ENCODE measurements around the gene TAF1C.
"Not testable (repeated sequence)": the region's sequence is repeated elsewhere in the genome, so short reads cannot be mapped to it uniquely, and the experiment has no call there.

The TAF1C gene

GRCh38 chr16:84212631-84213030 lies 25.8 kb upstream of the TAF1C start:
- in situ Hi-C loops (cut with MboI; ENCODE audit: low pct_unique_long_range_greater_than_20kb, low sequenced_read_pairs, unreplicated experiment), result no loop called here
- TF ChIP-seq CTCF (IDR thresholded peaks at IDR 0.05; ENCODE audit: extremely low read depth, insufficient read depth, missing control alignments), result no peak

GRCh38 chr16:84212154-84212553 lies 25.3 kb upstream of the TAF1C start:
- no peak for DNase-seq (ENCODE audit: low spot score)
- TF ChIP-seq CTCF (IDR thresholded peaks at IDR 0.05; ENCODE audit: extremely low read depth, insufficient read depth, missing control alignments), result no peak
- in situ Hi-C loops (cut with MboI; ENCODE audit: low pct_unique_long_range_greater_than_20kb, low sequenced_read_pairs, unreplicated experiment), result no loop called here

More at GRCh38 chr16:84212631-84213030, 25.8 kb upstream of the TAF1C start:
- DNase-seq (ENCODE audit: low spot score), result no peak

- in situ Hi-C loops (cut with MboI; ENCODE audit: low pct_unique_long_range_greater_than_20kb, low sequenced_read_pairs, unreplicated experiment), result no loop called here
- DNase-seq (ENCODE audit: low spot score), result no peak
- TF ChIP-seq CTCF (IDR thresholded peaks at IDR 0.05; ENCODE audit: extremely low read depth, insufficient read depth, missing control alignments), result no peak
These were observed 23.1 kb upstream of the TAF1C start for GRCh38 chr16:84209989-84210388.

- in situ Hi-C loops (cut with MboI; ENCODE audit: low pct_unique_long_range_greater_than_20kb, low sequenced_read_pairs, unreplicated experiment), result no loop called here
- DNase-seq (ENCODE audit: low spot score), result no peak
- TF ChIP-seq CTCF (IDR thresholded peaks at IDR 0.05; ENCODE audit: extremely low read depth, insufficient read depth, missing control alignments), result no peak
These were observed 21.0 kb upstream of the TAF1C start for GRCh38 chr16:84207879-84208278.

GRCh38 chr16:84207251-84207650 lies 20.4 kb upstream of the TAF1C start:
- no peak for DNase-seq (ENCODE audit: low spot score)
- TF ChIP-seq CTCF (IDR thresholded peaks at IDR 0.05; ENCODE audit: extremely low read depth, insufficient read depth, missing control alignments), result no peak
- in situ Hi-C loops (cut with MboI; ENCODE audit: low pct_unique_long_range_greater_than_20kb, low sequenced_read_pairs, unreplicated experiment), result no loop called here

- in situ Hi-C loops (cut with MboI; ENCODE audit: low pct_unique_long_range_greater_than_20kb, low sequenced_read_pairs, unreplicated experiment), result no loop called here
- TF ChIP-seq CTCF (IDR thresholded peaks at IDR 0.05; ENCODE audit: extremely low read depth, insufficient read depth, missing control alignments), result no peak
- no peak for DNase-seq (ENCODE audit: low spot score)
These were observed 19.3 kb upstream of the TAF1C start for GRCh38 chr16:84205976-84206691.

- in situ Hi-C loops (cut with MboI; ENCODE audit: low pct_unique_long_range_greater_than_20kb, low sequenced_read_pairs, unreplicated experiment); DNase-seq (ENCODE audit: low spot score): not testable (repeated sequence)
These were observed 18.3 kb upstream of the TAF1C start for GRCh38 chr16:84205123-84205522.

GRCh38 chr16:84204551-84204950 lies 17.7 kb upstream of the TAF1C start:
- DNase-seq (ENCODE audit: low spot score); in situ Hi-C loops (cut with MboI; ENCODE audit: low pct_unique_long_range_greater_than_20kb, low sequenced_read_pairs, unreplicated experiment): not testable (repeated sequence)
